ENCODE measurements around the gene COG2. TPM values are rescaled to one million over a fixed set of nuclear protein-coding genes. Genes with fewer than 3 reads are reported as not detected.

The COG2 gene
- total and polyA plus RNA-seq, 2 of the 13 experiments (the other 11 are each of a cell fraction or from before 2014, with no cell fraction given) = 16.8 to 36.3 TPM

DNA sequence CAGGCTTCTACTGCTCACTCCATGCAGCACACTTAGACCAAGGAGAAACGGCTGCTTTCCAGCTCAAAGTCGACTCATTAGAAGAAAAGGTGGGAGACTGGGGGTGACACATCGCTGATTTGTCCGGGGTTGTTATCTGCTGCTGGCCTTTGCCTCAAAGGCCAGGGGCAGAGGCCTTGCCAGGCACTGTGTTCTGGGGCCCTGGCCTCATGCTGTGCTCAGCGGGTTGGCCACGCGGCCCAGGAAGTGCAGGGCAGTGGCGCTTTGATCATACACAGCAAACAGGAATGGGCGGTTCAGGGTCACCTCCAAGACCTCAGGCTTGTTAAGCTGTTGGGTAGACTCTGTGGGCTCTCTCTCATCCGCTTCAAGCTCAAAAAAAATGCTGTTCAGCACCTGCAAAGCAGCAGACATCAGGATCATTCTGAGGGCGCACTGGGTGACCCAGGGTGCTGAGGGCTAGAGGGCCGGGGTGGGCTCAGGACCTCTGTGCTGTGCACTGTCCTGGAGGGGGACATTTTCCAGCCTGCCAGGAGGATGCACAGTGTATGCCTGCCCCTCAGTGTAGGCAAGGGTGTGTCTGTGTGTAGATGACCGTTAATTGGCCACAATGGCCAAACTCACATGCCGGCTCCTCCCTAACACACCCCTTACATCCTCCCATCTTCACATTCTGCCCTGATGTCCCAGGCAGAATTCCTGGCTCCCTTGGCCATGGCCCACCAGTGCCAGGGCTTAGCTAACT lies 60.8 kb downstream of the COG2 start (continued):
- no peak for TF ChIP-seq ZFP36 (IDR thresholded peaks at IDR 0.05; ENCODE audit: borderline replicate concordance, low read depth, low read length, partially characterized antibody)
- TF ChIP-seq POLR2AphosphoS5 (IDR thresholded peaks at IDR 0.05; ENCODE audit: low read depth, low read length) = no peak; the same call in none of the 2 replicates
- TF ChIP-seq, protein P1, sequence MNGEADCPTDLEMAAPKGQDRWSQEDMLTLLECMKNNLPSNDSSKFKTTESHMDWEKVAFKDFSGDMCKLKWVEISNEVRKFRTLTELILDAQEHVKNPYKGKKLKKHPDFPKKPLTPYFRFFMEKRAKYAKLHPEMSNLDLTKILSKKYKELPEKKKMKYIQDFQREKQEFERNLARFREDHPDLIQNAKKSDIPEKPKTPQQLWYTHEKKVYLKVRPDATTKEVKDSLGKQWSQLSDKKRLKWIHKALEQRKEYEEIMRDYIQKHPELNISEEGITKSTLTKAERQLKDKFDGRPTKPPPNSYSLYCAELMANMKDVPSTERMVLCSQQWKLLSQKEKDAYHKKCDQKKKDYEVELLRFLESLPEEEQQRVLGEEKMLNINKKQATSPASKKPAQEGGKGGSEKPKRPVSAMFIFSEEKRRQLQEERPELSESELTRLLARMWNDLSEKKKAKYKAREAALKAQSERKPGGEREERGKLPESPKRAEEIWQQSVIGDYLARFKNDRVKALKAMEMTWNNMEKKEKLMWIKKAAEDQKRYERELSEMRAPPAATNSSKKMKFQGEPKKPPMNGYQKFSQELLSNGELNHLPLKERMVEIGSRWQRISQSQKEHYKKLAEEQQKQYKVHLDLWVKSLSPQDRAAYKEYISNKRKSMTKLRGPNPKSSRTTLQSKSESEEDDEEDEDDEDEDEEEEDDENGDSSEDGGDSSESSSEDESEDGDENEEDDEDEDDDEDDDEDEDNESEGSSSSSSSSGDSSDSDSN (CRISPR knock-in tag; IDR thresholded peaks at IDR 0.05) = peak; percentile 85
- 0 out of 2 replicates have a peak, but pooled peaks have one; percentile 82 for TF ChIP-seq ZNF510 (CRISPR knock-in tag; IDR thresholded peaks at IDR 0.05; ENCODE audit: low read depth)
- 0 out of 2 replicates have a peak, but pooled peaks have one; percentile 34 for TF ChIP-seq ZFAT (CRISPR knock-in tag; conservative IDR thresholded peaks at IDR 0.05)
- TF ChIP-seq ZNF891 (CRISPR knock-in tag; IDR thresholded peaks at IDR 0.05) = peak; percentile 69; the same call in 1 of the 2 replicates
- peak; percentile 34; the same call in 1 of the 2 replicates for TF ChIP-seq ZNF160 (CRISPR knock-in tag; IDR thresholded peaks at IDR 0.05)
- 0 out of 2 replicates have a peak, but pooled peaks have one; percentile 92 for TF ChIP-seq SNAPC2 (CRISPR knock-in tag; IDR thresholded peaks at IDR 0.05)
- TF ChIP-seq GTF2F1 (IDR thresholded peaks at IDR 0.05; ENCODE audit: low read length) = no peak
- TF ChIP-seq STAT5B (CRISPR knock-in tag; IDR thresholded peaks at IDR 0.05) = no peak; the same call in 1 of the 2 replicates
- 0 out of 2 replicates have a peak, but pooled peaks have one; percentile 45 for TF ChIP-seq ZNF367 (CRISPR knock-in tag; IDR thresholded peaks at IDR 0.05; ENCODE audit: borderline replicate concordance)
- TF ChIP-seq, protein P2, sequence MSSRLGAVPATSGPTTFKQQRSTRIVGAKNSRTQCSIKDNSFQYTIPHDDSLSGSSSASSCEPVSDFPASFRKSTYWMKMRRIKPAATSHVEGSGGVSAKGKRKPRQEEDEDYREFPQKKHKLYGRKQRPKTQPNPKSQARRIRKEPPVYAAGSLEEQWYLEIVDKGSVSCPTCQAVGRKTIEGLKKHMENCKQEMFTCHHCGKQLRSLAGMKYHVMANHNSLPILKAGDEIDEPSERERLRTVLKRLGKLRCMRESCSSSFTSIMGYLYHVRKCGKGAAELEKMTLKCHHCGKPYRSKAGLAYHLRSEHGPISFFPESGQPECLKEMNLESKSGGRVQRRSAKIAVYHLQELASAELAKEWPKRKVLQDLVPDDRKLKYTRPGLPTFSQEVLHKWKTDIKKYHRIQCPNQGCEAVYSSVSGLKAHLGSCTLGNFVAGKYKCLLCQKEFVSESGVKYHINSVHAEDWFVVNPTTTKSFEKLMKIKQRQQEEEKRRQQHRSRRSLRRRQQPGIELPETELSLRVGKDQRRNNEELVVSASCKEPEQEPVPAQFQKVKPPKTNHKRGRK (CRISPR knock-in tag; IDR thresholded peaks at IDR 0.05) = 0 out of 2 replicates have a peak, but pooled peaks have one; percentile 8
- no peak for TF ChIP-seq ZNF432 (CRISPR knock-in tag; IDR thresholded peaks at IDR 0.05; ENCODE audit: borderline replicate concordance)
- no peak for TF ChIP-seq ZNF333 (CRISPR knock-in tag; IDR thresholded peaks at IDR 0.05; ENCODE audit: borderline replicate concordance)
- TF ChIP-seq ZNF766 (CRISPR knock-in tag; IDR thresholded peaks at IDR 0.05; ENCODE audit: borderline replicate concordance) = peak; percentile 92; the same call in 1 of the 2 replicates
- TF ChIP-seq, protein P3, sequence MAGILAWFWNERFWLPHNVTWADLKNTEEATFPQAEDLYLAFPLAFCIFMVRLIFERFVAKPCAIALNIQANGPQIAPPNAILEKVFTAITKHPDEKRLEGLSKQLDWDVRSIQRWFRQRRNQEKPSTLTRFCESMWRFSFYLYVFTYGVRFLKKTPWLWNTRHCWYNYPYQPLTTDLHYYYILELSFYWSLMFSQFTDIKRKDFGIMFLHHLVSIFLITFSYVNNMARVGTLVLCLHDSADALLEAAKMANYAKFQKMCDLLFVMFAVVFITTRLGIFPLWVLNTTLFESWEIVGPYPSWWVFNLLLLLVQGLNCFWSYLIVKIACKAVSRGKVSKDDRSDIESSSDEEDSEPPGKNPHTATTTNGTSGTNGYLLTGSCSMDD (CRISPR knock-in tag; IDR thresholded peaks at IDR 0.05) = peak; percentile 53; the same call in 1 of the 2 replicates
- peak; percentile 58; the same call in 1 of the 2 replicates for TF ChIP-seq MEIS1 (CRISPR knock-in tag; IDR thresholded peaks at IDR 0.05; ENCODE audit: borderline replicate concordance)
- no peak for TF ChIP-seq MTA3 (CRISPR knock-in tag; IDR thresholded peaks at IDR 0.05)
- TF ChIP-seq NR3C1 (CRISPR knock-in tag; IDR thresholded peaks at IDR 0.05) = no peak
- TF ChIP-seq SETDB1 (CRISPR knock-in tag; IDR thresholded peaks at IDR 0.05; ENCODE audit: borderline replicate concordance) = no peak
- no peak for TF ChIP-seq RARG (CRISPR knock-in tag; IDR thresholded peaks at IDR 0.05; ENCODE audit: low read depth)
- TF ChIP-seq LCORL (IDR thresholded peaks at IDR 0.05) = no peak
- peak; percentile 91 for TF ChIP-seq LCORL (CRISPR knock-in tag; IDR thresholded peaks at IDR 0.05)
- TF ChIP-seq, protein P4, sequence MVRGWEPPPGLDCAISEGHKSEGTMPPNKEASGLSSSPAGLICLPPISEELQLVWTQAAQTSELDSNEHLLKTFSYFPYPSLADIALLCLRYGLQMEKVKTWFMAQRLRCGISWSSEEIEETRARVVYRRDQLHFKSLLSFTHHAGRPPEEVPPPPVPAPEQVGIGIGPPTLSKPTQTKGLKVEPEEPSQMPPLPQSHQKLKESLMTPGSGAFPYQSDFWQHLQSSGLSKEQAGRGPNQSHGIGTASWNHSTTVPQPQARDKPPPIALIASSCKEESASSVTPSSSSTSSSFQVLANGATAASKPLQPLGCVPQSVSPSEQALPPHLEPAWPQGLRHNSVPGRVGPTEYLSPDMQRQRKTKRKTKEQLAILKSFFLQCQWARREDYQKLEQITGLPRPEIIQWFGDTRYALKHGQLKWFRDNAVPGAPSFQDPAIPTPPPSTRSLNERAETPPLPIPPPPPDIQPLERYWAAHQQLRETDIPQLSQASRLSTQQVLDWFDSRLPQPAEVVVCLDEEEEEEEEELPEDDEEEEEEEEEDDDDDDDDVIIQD (CRISPR knock-in tag; IDR thresholded peaks at IDR 0.05; ENCODE audit: low read depth) = peak; percentile 61; the same call in 1 of the 2 replicates
